Measurements from ENCODE around the gene ERAP2.

DNA sequence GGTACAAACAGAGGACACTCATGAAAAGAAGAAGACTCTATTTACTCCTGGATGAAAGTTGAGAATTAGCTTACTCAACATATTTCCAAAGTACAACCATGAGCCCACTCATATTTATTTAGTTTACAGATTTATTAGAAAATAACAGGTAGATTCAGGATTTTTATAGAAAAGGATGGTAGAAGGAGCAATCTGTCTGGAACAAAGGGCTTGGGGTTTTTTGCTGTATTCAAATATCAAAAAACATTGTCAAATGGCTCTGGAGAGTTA lies 7.0 kb upstream of the ERAP2 start:
- TF ChIP-seq POLR2AphosphoS5 (IDR thresholded peaks at IDR 0.05; ENCODE audit: borderline replicate concordance, low read depth, low read length) (no peak), EZH2 (IDR thresholded peaks at IDR 0.05) (no peak)
